ENCODE results near the gene IL31.

IL31 gene

DNA sequence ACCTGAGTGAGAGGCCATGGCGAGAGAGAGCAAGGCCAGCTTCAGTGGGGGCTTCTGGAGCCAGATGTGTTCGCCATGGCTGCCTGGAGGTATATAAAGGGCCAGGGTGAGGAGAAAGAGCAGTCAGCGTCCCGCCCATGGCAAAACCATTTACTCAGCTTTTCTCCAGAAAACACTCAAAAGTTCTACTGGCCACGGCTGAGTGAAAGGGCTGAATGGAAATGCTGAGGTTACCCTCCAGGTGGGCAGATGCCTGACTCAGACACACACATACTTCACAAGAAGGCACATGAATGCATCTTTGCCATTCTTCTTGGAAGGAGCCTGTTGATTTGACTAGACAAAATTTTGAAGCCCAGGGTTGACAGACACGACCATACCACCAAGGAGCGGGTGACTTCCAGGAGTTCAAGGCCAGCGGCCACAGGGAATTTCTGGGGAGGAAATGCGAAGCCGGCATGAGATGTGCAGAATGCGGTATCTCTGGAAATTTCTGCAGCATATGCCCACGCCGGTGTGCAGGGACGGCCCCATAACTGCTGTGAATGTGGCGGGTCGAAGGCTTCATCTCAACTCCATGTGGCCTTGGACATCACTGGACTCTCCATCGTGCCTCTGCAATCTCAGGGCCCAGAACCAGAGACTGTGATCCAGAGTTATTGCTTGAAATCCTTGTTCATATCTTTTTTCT is at the start of gene IL31:
IL31 (minus strand) TSS at position 67 of the 691 bp plus-strand sequence; CDS start at position 18, 49 bp downstream.
- DNase-seq (ENCODE audit: low read depth) = no peak
- TF ChIP-seq, protein P1, sequence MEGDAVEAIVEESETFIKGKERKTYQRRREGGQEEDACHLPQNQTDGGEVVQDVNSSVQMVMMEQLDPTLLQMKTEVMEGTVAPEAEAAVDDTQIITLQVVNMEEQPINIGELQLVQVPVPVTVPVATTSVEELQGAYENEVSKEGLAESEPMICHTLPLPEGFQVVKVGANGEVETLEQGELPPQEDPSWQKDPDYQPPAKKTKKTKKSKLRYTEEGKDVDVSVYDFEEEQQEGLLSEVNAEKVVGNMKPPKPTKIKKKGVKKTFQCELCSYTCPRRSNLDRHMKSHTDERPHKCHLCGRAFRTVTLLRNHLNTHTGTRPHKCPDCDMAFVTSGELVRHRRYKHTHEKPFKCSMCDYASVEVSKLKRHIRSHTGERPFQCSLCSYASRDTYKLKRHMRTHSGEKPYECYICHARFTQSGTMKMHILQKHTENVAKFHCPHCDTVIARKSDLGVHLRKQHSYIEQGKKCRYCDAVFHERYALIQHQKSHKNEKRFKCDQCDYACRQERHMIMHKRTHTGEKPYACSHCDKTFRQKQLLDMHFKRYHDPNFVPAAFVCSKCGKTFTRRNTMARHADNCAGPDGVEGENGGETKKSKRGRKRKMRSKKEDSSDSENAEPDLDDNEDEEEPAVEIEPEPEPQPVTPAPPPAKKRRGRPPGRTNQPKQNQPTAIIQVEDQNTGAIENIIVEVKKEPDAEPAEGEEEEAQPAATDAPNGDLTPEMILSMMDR (IDR thresholded peaks at IDR 0.05; ENCODE audit: insufficient read depth, low read depth, low read length, missing control alignments) = no peak

DNA sequence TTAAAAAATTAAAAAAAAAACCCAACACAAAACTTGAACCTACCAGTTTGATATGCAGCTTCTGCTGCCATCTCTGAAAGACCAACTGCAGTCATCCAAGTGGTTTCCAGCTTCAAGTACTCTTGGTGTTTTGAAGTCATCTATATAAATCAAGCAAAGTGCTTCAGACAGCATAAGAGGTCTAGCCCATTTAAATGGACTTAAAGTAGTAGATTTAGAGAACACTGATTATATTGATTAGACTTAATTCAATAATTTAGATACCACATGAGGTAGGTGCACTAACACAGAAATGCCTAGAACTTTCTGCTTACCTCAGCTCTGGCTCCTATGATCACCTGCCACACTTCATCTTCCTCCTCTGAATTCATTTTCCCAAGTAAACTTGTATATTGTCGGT is 42.4 kb upstream of the IL31 start:
- H3K4me3 ChIP-seq (ENCODE audit: low read depth, low read length) = no peak overlapping the region
- TF ChIP-seq, protein P1 (IDR thresholded peaks at IDR 0.05; ENCODE audit: insufficient read depth, low read depth, low read length, missing control alignments) = no peak
- DNase-seq (ENCODE audit: low read depth) = no peak

More for the DNA sequence above, at the start of gene IL31:
- H3K4me3 ChIP-seq (ENCODE audit: low read depth, low read length) = no peak within 1 kb of the TSS

- no peak overlapping the region for H3K4me3 ChIP-seq (ENCODE audit: low read depth, low read length)
- no peak for DNase-seq (ENCODE audit: low read depth)
- TF ChIP-seq, protein P1 (IDR thresholded peaks at IDR 0.05; ENCODE audit: insufficient read depth, low read depth, low read length, missing control alignments) = no peak
Observed at GRCh38 chr12:122215771-122216170, 41.8 kb upstream of the IL31 start.

GRCh38 chr12:122208073-122208820 is 34.2 kb upstream of the IL31 start:
- TF ChIP-seq, protein P1 (IDR thresholded peaks at IDR 0.05; ENCODE audit: insufficient read depth, low read depth, low read length, missing control alignments) = no peak
- DNase-seq (ENCODE audit: low read depth) = no peak

DNA sequence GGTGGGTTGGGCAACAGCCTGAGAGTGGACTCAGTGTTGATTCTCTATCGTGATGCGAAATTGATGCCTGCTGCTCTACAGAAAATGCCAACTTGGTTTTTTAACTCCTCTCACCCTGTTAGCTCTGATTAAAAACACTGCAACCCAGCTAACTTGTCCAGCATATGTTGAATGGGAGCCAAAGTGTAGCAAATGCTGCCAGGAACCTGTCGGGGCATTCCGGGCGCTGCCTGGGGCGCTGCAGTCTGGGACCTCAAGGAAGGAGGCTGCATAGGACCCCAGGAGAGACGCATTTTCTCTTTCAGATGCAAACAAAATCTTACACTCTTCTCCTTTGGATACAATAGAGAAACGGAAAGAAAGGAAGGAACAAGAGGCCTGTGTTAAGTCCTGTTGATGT is 33.4 kb upstream of the IL31 start:
- no peak overlapping the region for H3K4me3 ChIP-seq (ENCODE audit: low read depth, low read length)
- TF ChIP-seq, protein P1 (IDR thresholded peaks at IDR 0.05; ENCODE audit: insufficient read depth, low read depth, low read length, missing control alignments) = no peak
- DNase-seq (ENCODE audit: low read depth) = no peak

More at GRCh38 chr12:122208073-122208820, 34.2 kb upstream of the IL31 start:
- no peak overlapping the region for H3K4me3 ChIP-seq (ENCODE audit: low read depth, low read length)

DNA sequence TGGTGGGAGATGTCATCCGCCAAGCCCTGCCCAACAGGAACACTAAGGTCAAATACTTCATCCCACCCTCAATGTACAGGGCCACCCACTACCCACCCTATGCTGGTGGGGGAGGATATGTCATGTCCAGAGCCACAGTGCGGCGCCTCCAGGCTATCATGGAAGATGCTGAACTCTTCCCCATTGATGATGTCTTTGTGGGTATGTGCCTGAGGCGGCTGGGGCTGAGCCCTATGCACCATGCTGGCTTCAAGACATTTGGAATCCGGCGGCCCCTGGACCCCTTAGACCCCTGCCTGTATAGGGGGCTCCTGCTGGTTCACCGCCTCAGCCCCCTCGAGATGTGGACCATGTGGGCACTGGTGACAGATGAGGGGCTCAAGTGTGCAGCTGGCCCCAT is 33.0 kb upstream of the IL31 start:
- no peak for DNase-seq (ENCODE audit: low read depth)
- TF ChIP-seq, protein P1 (IDR thresholded peaks at IDR 0.05; ENCODE audit: insufficient read depth, low read depth, low read length, missing control alignments) = no peak
- H3K4me3 ChIP-seq (ENCODE audit: low read depth, low read length) = no peak overlapping the region
